ENCODE measurements around the gene PSKH1.

- TF ChIP-seq POLR2AphosphoS5 (IDR thresholded peaks at IDR 0.05; ENCODE audit: borderline replicate concordance, low read depth, low read length) (no peak), EZH2 (IDR thresholded peaks at IDR 0.05) (no peak)
Measured at GRCh38 chr16:67961551-67961957, 68.5 kb downstream of the PSKH1 start.
